Skeletal muscle tissue (tissue), 4 donors: ENCODE results near the gene MYO7B. TPM values are rescaled to one million over a fixed set of nuclear protein-coding genes. Genes with fewer than 3 reads are reported as not detected.

Experiments
- H3K27ac ChIP-seq: one replicate; pipeline ENCODE4 v1.7.0; 2013; ENCODE audit warnings: mild to moderate bottlenecking, low read depth, low read length, inconsistent platforms
- H3K27me3 ChIP-seq, 3 donors: one replicate each; pipeline ENCODE4 v1.7.0; 2013; ENCODE audit warnings: low read length in 3 of 3; ENCODE audit not compliant: control insufficient read depth in 3 of 3, insufficient read depth in 3 of 3
- H3K36me3 ChIP-seq, 3 donors: one replicate each; pipeline ENCODE4 v1.7.0; 2013; ENCODE audit warnings: low read length in 3 of 3; ENCODE audit not compliant: control insufficient read depth in 3 of 3, insufficient read depth in 3 of 3
- H3K4me1 ChIP-seq, 3 donors: one replicate each; pipeline ENCODE4 v1.7.0; 2013; ENCODE audit warnings: low read length in 3 of 3, mild to moderate bottlenecking in 3 of 3; ENCODE audit not compliant: control insufficient read depth in 3 of 3, insufficient read depth in 3 of 3
- H3K4me3 ChIP-seq, 3 donors: one replicate each; pipeline ENCODE4 v1.7.0; 2013; ENCODE audit warnings: low read length in 3 of 3
- H3K9ac ChIP-seq, 3 donors: one replicate each; pipeline ENCODE4 v1.7.0; 2013; ENCODE audit warnings: low read length in 3 of 3, mild to moderate bottlenecking in 3 of 3, moderate library complexity in 2 of 3, low read depth in 1 of 3
- H3K9me3 ChIP-seq, 3 donors: one replicate each; pipeline ENCODE4 v1.7.0; 2013; ENCODE audit warnings: low read length in 3 of 3; ENCODE audit not compliant: control insufficient read depth in 3 of 3
- total RNA-seq: library from RNA; depleted of rRNA; stranded (reverse); fragments of >200 nt; gene quantifications from one replicate; pipeline ENCODE4 v1.2.3, GENCODE V29; 2014
- donor health status: Osteomylitis.

MYO7B gene
- total RNA-seq, 1 donor from 2014 or later: 1.0 TPM

GRCh38 chr2:127658146-127658545 is 122.7 kb downstream of the MYO7B start:
- peaks cover 39 to 69% (median 43%) of the 10 kb centered on the region in 3 donors for H3K4me1 ChIP-seq
- H3K9ac ChIP-seq: no peak overlapping the region
- H3K27ac ChIP-seq: no peak overlapping the region
- H3K27me3 ChIP-seq: peaks cover 0 to 8% (median 0%) of the 10 kb centered on the region in 3 donors
- peaks cover 0 to 11% (median 3%) of the 10 kb centered on the region in 3 donors for H3K36me3 ChIP-seq
- peak overlapping the region in 1 of 3 donors; percentile 22 for H3K4me3 ChIP-seq
- no peaks in the 10 kb centered on the region for H3K9me3 ChIP-seq

DNA sequence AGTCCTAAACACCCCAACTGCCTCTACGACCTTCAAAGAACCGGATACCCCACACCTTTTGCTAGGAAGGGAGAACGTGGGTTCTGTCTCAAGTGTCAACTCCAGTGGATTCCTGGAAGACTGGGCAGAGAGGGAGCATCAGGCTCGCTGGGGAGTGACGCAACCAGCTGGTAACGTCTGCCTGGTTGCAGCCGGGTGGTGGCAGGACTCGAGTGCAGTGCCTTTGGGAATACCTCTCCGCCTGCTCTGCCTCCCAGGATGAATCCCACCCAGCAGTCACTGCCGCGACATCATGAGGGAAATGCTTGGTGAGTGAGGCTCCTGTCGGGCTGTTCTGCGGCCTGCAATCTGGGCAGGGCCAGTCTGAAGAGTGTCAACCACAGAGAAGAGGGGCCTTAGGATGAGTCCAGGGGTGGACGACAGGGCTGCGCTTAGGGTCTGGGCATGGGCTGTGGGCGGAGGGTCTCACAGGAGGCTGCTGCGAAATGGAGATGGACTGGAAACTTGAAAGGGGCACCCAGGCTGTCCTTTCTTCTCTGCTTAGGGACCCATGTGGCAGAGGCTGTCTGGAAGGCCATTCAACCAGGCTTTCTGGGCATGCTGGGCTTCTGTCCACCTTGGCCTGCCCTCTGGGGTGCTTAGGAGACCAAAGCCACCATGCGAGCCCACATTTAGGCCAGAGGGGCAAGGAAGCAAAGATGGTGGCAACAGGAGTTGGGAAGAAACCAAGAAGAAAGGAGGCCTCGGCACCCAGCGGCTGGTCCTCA is 123.3 kb downstream of the MYO7B start:
- H3K36me3 ChIP-seq: peaks cover 0 to 9% (median 3%) of the 10 kb centered on the region in 3 donors
- peaks cover 0 to 10% (median 0%) of the 10 kb centered on the region in 3 donors for H3K27me3 ChIP-seq
- H3K9ac ChIP-seq: peak overlapping the region in 1 of 3 donors; percentile 3
- H3K4me3 ChIP-seq: peak overlapping the region in 1 of 3 donors; percentile 22
- H3K9me3 ChIP-seq: no peaks in the 10 kb centered on the region
- peaks cover 41 to 68% (median 44%) of the 10 kb centered on the region in 3 donors for H3K4me1 ChIP-seq
- H3K27ac ChIP-seq: peak overlapping the region; percentile 44

DNA sequence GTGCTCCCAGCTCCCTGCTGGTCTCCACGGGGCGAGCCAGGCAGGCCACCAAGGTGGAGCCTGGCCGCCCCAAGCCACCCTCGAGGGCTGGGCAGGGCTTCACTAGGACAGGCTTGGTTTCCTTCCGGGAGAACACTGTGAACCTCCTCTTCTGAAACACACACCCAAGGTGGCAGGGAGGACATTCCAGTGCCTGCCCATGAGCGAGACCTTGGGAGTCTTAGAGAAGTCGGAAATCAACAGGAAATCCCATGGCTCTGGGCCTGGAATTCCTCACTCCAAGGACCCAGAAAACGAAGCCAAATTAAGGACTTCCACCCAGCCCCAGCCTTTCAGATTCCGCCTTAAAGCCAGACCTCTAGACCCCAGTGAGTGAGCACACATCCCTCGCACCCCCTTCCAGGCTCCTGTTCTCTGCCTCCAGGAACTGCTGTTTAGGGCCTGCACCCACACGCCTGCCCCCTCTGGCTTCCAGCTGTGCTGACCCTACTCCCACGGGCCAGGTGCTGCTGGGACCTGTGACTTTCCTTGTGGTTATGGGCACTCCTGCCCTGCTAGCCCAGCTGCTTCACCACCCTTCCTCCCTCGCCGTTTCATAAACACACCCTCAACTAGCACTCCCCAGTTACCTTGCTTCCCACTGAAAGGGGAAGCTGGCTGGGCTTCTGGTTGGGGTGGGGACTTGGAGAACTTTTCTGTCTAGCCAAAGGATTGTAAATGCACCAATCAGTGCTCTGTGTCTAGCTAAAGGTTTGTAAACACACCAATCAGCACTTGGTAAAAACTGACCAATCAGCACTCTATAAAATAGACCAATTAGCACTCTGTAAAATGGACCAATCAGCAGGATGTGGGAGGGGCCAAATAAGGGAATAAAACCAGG is 124.2 kb downstream of the MYO7B start:
- Histone ChIP-seq H3K9me3 (no peaks in the 10 kb centered on the region), H3K36me3 (peaks cover 0 to 6% (median 0%) of the 10 kb centered on the region in 3 donors), H3K27ac (peak overlapping the region; percentile 44), H3K9ac (peak overlapping the region in 1 of 3 donors; percentile 45), H3K27me3 (peaks cover 0 to 12% (median 0%) of the 10 kb centered on the region in 3 donors), H3K4me1 (peaks cover 43 to 70% (median 44%) of the 10 kb centered on the region in 3 donors), H3K4me3 (peak overlapping the region in 2 of 3 donors; percentile 24 to 52)

DNA sequence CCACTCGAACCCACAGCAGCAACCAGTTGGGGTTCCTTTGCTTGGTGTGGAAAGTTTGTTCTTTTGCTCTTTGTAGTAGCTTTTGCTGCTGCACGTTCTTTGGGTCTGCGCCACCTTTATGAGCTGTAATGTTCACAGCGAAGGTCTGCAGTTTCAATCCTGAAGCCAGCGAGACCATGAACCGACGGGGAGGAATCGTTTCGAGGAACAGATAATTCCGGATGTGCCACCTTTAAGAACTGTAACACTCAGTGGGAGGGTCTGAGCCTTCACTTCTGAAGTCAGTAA is 124.8 kb downstream of the MYO7B start:
- Histone ChIP-seq H3K9ac (no peak overlapping the region), H3K4me1 (peaks cover 44 to 69% (median 47%) of the 10 kb centered on the region in 3 donors), H3K9me3 (no peaks in the 10 kb centered on the region), H3K36me3 (peaks cover 0 to 6% (median 0%) of the 10 kb centered on the region in 3 donors), H3K27ac (no peak overlapping the region), H3K27me3 (peaks cover 0 to 18% (median 0%) of the 10 kb centered on the region in 3 donors), H3K4me3 (peak overlapping the region in 2 of 3 donors; percentile 22 to 24)

- no peak overlapping the region for H3K9ac ChIP-seq
- peaks cover 40 to 61% (median 47%) of the 10 kb centered on the region in 3 donors for H3K4me1 ChIP-seq
- H3K4me3 ChIP-seq: peak overlapping the region in 1 of 3 donors; percentile 22
- H3K36me3 ChIP-seq: peaks cover 0 to 2% (median 0%) of the 10 kb centered on the region in 3 donors
- H3K9me3 ChIP-seq: no peaks in the 10 kb centered on the region
- peaks cover 0 to 25% (median 2%) of the 10 kb centered on the region in 3 donors for H3K27me3 ChIP-seq
- peak overlapping the region; percentile 29 for H3K27ac ChIP-seq
Observed at GRCh38 chr2:127661072-127661649, 125.7 kb downstream of the MYO7B start.

DNA sequence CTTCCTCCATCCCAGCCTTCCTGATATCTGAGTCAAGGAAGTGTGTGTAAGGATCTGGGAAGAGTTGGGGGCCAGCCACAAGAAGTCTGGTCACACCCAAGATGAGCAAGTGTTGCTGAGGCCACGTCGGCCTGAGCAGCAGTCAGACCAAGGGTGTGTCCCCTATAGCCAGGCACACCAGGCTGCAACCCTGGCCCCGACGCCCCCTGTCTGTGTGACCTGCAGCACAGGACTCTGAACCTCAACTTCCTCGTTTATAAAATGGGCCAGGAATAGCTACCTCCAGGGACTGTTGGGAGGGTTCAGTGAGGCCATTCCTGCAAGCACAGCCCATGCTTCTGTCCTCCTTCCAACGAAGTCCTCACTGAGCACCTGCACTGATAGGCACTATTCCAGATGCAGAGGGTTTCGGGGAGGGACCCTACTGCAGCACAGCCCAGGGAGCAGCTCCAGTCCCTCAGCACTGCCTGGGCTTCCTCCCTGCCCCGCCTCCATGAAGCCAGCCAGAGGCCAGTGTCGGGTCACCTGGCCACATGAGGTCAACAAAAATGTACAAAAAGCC is 126.5 kb downstream of the MYO7B start:
- Histone ChIP-seq H3K36me3 (peaks cover 0 to 2% (median 0%) of the 10 kb centered on the region in 3 donors), H3K4me1 (peaks cover 35 to 56% (median 47%) of the 10 kb centered on the region in 3 donors), H3K9me3 (no peaks in the 10 kb centered on the region), H3K4me3 (no peak overlapping the region), H3K27me3 (peaks cover 0 to 25% (median 2%) of the 10 kb centered on the region in 3 donors), H3K9ac (peak overlapping the region in 1 of 3 donors; percentile 57), H3K27ac (no peak overlapping the region)

- Histone ChIP-seq H3K27ac (no peak overlapping the region), H3K27me3 (peaks cover 0 to 25% (median 2%) of the 10 kb centered on the region in 3 donors), H3K9ac (no peak overlapping the region), H3K4me3 (peak overlapping the region; percentile 30 to 41 (median 34)), H3K36me3 (peaks cover 0 to 2% (median 0%) of the 10 kb centered on the region in 3 donors), H3K9me3 (no peaks in the 10 kb centered on the region), H3K4me1 (peaks cover 34 to 48% (median 47%) of the 10 kb centered on the region in 3 donors)
Observed at GRCh38 chr2:127662937-127663565, 127.6 kb downstream of the MYO7B start.

GRCh38 chr2:127663566-127664064 is 128.1 kb downstream of the MYO7B start:
- Histone ChIP-seq H3K27me3 (peaks cover 0 to 25% (median 2%) of the 10 kb centered on the region in 3 donors), H3K9ac (no peak overlapping the region), H3K9me3 (no peaks in the 10 kb centered on the region), H3K4me3 (peak overlapping the region in 2 of 3 donors; percentile 43 to 60), H3K27ac (peak overlapping the region; percentile 30), H3K36me3 (peaks cover 0 to 2% (median 0%) of the 10 kb centered on the region in 3 donors), H3K4me1 (peaks cover 32 to 45% (median 43%) of the 10 kb centered on the region in 3 donors)
